Upper lobe of left lung (tissue), 6 donors: ENCODE measurements around the gene STAT5A. TPM values are rescaled to one million over a fixed set of nuclear protein-coding genes. Genes with fewer than 3 reads are reported as not detected.

Experiments used
- ATAC-seq, 2 donors: fragments of 200-7000 bp; cut with Tn5 transposase; one replicate each; pipeline ENCODE4 v1.9.1; 2022; ENCODE audit warnings: mild to moderate bottlenecking in 2 of 2, moderate library complexity in 2 of 2; ENCODE audit not compliant: low FRiP score in 2 of 2
- DNase-seq, 2 donors: peaks; one replicate each; pipeline ENCODE4 v3.0.0-alpha.2; 2019 to 2020
- H3K27ac ChIP-seq, 4 donors: fragments of 200-600 bp; sonication (generic); one replicate each; pipeline ENCODE4 v1.5.1; 2016 to 2019
- H3K27me3 ChIP-seq, 4 donors: fragments of 200-600 bp; sonication (generic); one replicate each; pipeline ENCODE4 v1.5.1; 2017 to 2019
- H3K36me3 ChIP-seq, 4 donors: fragments of 200-600 bp; sonication (generic); one replicate each; pipeline ENCODE4 v1.5.1; 2016 to 2019
- H3K4me1 ChIP-seq, 4 donors: fragments of 200-600 bp; sonication (generic); one replicate each; pipeline ENCODE4 v1.5.1; 2018 to 2019
- H3K4me3 ChIP-seq, 4 donors: fragments of 200-600 bp; sonication (generic); one replicate each; pipeline ENCODE4 v1.5.1; 2017 to 2019; ENCODE audit warnings: mild to moderate bottlenecking in 2 of 4, moderate library complexity in 1 of 4
- H3K9me3 ChIP-seq, 4 donors: fragments of 200-600 bp; sonication (generic); one replicate each; pipeline ENCODE4 v1.5.1; 2018 to 2019
- EP300 ChIP-seq, 4 donors: sonication (generic); formaldehyde crosslinking; IDR thresholded peaks; one replicate each; pipeline ENCODE4 v1.5.1; 2017; ENCODE audit warnings: antibody characterized with exemption in 4 of 4, control low read depth in 2 of 4
- POLR2A ChIP-seq, 4 donors: fragments of 450-650 bp; IDR thresholded peaks; one replicate each; pipeline ENCODE4 v1.5.1; 2016 to 2017; ENCODE audit warnings: antibody characterized with exemption in 4 of 4, mild to moderate bottlenecking in 2 of 4
- POLR2AphosphoS5 ChIP-seq, 2 donors: sonication (generic); formaldehyde crosslinking; IDR thresholded peaks; one replicate each; pipeline ENCODE4 v1.5.1; 2017; ENCODE audit warnings: antibody characterized with exemption in 2 of 2
- WGBS, 2 donors: methylation state at CpG; one replicate each; pipeline ENCODE4 v1.1.5; 2017 to 2018; 5-methylcytosine and 5-hydroxymethylcytosine counted together
- total RNA-seq, 6 donors: library from RNA; depleted of rRNA in 4 of 6; stranded (reverse); fragments of >200 nt in 4 of 6; gene quantifications; one replicate each; pipeline versions ENCODE4 v1.1.0 to v1.2.1, GENCODE V29; 2016 to 2021
- TF ChIP-seq, protein P1 (sequence below), 6 experiments: fragments of 450-650 bp in 4 of 6; fragments of 200-600 bp in 2 of 6; sonication (generic) in 2 of 6; IDR thresholded peaks; one replicate each; pipeline ENCODE4 v1.5.1; 2016 to 2019; ENCODE audit warnings: antibody characterized with exemption in 6 of 6
- donor health status: DM: no; HTN: no; CAD: no; lungs with moderate emphysema.
- donor health status: DM: no; HTN: yes; CAD: no; lungs with severe emphysema.

Gene STAT5A
- total RNA-seq, 6 donors from 2014 or later, result 33.7 to 119 (median 70.3) TPM

DNA sequence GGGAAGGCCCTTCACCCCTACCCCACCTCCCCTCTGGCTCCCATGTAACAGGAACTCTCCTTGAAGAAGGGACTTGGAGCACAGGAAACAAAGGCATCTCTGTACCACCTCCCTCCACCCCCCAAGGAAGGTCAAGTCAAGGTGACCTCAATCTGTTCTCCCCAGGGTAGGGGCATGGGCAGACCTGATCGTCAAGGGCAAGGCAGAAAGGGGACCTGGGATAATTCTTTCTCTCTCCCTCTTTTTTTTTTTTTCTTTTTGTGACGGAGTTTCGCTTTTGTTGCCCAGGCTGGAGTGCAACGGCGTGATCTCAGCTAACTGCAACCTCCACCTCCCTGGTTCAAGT lies 4.3 kb upstream of the STAT5A start:
- Histone ChIP-seq H3K27ac (peak overlapping the region; percentile 26 to 78 (median 52)), H3K36me3 (no peaks in the 10 kb centered on the region), H3K4me1 (peaks cover 25 to 42% (median 27%) of the 10 kb centered on the region in 4 donors), H3K4me3 (no peak overlapping the region), H3K27me3 (no peaks in the 10 kb centered on the region), H3K9me3 (no peaks in the 10 kb centered on the region)
- TF ChIP-seq EP300 (IDR thresholded peaks at IDR 0.05) (no peak), POLR2AphosphoS5 (IDR thresholded peaks at IDR 0.05) (no peak), POLR2A (IDR thresholded peaks at IDR 0.05) (no peak)
- TF ChIP-seq, protein P1, sequence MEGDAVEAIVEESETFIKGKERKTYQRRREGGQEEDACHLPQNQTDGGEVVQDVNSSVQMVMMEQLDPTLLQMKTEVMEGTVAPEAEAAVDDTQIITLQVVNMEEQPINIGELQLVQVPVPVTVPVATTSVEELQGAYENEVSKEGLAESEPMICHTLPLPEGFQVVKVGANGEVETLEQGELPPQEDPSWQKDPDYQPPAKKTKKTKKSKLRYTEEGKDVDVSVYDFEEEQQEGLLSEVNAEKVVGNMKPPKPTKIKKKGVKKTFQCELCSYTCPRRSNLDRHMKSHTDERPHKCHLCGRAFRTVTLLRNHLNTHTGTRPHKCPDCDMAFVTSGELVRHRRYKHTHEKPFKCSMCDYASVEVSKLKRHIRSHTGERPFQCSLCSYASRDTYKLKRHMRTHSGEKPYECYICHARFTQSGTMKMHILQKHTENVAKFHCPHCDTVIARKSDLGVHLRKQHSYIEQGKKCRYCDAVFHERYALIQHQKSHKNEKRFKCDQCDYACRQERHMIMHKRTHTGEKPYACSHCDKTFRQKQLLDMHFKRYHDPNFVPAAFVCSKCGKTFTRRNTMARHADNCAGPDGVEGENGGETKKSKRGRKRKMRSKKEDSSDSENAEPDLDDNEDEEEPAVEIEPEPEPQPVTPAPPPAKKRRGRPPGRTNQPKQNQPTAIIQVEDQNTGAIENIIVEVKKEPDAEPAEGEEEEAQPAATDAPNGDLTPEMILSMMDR (IDR thresholded peaks at IDR 0.05), result no peak
- no peak for DNase-seq
- 94 to 99% methylated on average over 5 of the region's 5 CpGs for WGBS, 2 donors
- ATAC-seq, result no peak

DNA sequence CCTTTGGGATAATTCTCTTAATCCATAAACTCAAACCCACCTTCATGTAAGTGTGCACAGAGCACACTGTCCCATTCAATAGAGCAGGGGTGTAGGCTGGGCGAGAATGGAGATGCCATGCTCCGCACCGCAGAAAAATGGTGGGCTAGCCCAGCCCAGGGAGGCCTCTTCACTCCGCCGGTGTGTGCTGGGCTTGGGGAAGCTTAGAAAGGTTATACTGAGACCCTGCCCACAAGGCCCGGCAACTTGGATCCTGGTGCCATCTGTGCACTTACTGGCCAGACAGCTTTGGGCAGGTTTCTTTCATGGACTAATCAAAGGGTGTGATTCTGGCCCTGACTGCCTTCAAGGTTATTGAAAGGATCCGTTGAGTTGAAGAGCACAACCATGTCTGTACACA lies 3.7 kb upstream of the STAT5A start:
- Histone ChIP-seq H3K4me1 (peaks cover 27 to 48% (median 32%) of the 10 kb centered on the region in 4 donors), H3K27me3 (no peaks in the 10 kb centered on the region), H3K27ac (peak overlapping the region in 1 of 4 donors; percentile 57), H3K36me3 (no peaks in the 10 kb centered on the region), H3K4me3 (no peak overlapping the region), H3K9me3 (no peaks in the 10 kb centered on the region)
- WGBS, 2 donors, result 95 to 99% methylated on average over 7 of the region's 7 CpGs
- ATAC-seq (no peak), DNase-seq (no peak)
- TF ChIP-seq POLR2A (IDR thresholded peaks at IDR 0.05) (no peak), EP300 (IDR thresholded peaks at IDR 0.05) (no peak), POLR2AphosphoS5 (IDR thresholded peaks at IDR 0.05) (no peak)
- TF ChIP-seq, protein P1 (IDR thresholded peaks at IDR 0.05), result no peak

DNA sequence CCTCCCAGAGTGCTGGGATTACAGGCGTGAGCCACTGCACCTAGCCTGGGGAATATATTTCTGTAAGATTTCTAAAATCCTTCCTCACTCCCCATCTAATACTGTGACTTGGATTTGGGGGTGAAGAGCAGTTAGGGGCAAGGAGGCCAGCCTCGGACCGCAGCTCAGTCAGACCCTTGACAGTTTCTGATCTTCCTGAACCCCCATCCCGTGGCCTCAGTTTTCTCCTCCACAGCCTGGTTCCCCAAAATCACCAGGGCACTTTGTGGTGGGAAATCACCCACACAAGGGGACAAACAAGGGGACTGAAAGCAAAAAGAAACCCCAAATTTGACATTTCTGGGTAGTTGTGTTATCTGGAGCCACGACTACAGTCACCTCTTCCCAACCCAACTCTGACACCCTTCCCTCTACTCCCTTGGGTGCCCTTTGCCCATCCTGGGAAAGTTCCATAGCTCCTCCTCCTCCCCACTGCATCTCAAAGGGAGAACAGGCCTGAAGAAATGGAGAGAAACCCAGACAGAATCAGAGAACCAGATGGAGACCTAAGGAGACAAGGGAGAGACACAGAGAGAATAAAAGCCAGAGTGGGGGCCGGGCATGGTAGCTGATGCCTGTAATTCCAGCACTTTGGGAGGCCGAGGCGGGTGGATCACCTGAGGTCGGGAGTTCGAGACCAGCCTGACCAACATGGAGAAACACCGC lies 2.8 kb upstream of the STAT5A start:
- ATAC-seq (no peak), DNase-seq (no peak)
- 94 to 95% methylated on average over 11 of the region's 11 CpGs for WGBS, 2 donors
- Histone ChIP-seq H3K9me3 (no peaks in the 10 kb centered on the region), H3K27me3 (no peaks in the 10 kb centered on the region), H3K36me3 (no peaks in the 10 kb centered on the region), H3K4me1 (peaks cover 34 to 57% (median 41%) of the 10 kb centered on the region in 4 donors), H3K4me3 (no peak overlapping the region), H3K27ac (no peak overlapping the region)
- no peak for TF ChIP-seq POLR2AphosphoS5 (IDR thresholded peaks at IDR 0.05)

DNA sequence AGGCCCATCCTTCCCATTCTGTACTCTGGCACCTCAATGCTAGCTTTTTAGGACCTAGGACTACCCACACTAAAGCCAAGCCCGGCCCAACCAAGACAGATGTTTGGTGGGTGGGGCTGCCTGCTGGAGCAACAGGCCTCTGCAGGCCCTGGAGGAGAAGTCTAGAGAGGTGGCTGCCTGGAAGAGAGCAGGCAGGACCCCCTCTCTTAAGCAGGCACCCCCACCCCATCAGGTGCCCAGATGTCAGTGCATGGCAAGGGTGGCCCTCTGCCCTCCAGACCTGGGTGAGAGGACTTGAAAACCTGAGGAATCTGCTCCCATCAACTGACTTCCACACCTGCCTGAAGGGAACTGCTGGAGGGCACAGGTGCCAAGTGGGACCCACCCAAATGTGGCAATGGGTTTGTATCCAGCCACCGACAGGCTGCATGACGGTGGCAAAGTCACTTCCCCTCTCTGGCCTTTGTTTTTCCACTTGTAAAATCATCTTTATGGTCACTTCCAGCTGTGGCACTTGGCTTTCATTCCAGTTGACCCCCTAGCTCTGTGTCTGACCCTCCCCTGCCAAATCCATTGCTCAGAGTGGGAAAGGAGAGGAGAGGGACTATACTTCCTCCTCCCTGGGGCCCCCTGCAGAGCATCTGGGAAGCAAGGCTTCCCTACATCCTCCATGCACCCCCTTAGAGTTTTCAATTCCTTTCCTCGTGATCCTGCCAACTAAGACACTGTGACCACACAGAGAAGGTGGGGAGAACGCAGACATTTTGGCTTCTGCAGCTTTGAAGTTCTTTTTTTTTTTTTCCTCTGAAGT lies 1.7 kb upstream of the STAT5A start:
- H3K36me3 ChIP-seq, result no peaks in the 10 kb centered on the region
- H3K4me3 ChIP-seq, result peak overlapping the region in 3 of 4 donors; percentile 63 to 86 (median 65)
- no peaks in the 10 kb centered on the region for H3K9me3 ChIP-seq
- WGBS, 2 donors, result 42 to 47% methylated on average over 5 of the region's 5 CpGs
- peaks cover 34 to 61% (median 41%) of the 10 kb centered on the region in 4 donors for H3K4me1 ChIP-seq
- no peaks in the 10 kb centered on the region for H3K27me3 ChIP-seq
- peak overlapping the region; percentile 89 to 94 (median 92) for H3K27ac ChIP-seq
- ATAC-seq (peak in 1 of 2 donors; percentile 30), DNase-seq (no peak)
- TF ChIP-seq POLR2A (IDR thresholded peaks at IDR 0.05) (no peak), POLR2AphosphoS5 (IDR thresholded peaks at IDR 0.05) (no peak), EP300 (IDR thresholded peaks at IDR 0.05) (no peak)
- TF ChIP-seq, protein P1 (IDR thresholded peaks at IDR 0.05), result no peak

DNA sequence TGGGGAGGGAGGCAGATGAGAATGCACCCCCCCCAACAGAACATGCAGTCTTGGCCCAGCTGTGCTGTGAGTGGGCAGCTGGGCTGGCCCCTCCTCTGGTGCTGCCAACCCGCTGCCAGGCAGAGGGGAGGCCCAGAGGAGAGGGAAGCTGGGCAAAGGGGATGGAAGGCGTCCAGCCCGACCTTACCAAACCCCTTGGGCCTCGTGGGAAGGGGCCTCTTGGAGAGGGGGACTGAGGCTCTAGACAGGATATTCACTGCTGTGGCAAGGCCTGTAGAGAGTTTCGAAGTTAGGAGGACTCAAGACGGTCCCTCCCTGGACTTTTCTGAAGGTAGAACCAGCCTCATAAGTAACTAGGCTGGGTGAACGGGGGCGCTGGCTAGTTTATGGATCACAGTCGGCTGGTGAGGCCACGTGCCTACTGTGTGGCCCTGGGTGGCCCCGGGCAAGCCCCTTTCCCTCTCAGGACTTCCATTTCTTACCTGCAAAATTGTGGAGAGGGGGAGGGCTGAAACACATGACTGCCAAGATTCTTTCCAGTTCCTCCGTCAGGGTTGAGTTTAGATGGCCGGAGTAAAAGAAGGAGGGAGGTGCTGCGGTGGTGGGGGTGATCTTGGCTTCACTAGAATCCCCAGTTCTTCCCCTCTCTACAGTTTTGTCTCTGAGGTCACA lies 857 bp upstream of the STAT5A start:
- peak overlapping the region; percentile 49 to 86 (median 64) for H3K4me3 ChIP-seq
- ATAC-seq (peak; percentile 58), DNase-seq (peak in 1 of 2 donors; percentile 66)
- H3K27ac ChIP-seq, result peak overlapping the region; percentile 89 to 94 (median 92)
- H3K27me3 ChIP-seq, result no peaks in the 10 kb centered on the region
- no peaks in the 10 kb centered on the region for H3K9me3 ChIP-seq
- TF ChIP-seq EP300 (IDR thresholded peaks at IDR 0.05) (no peak), POLR2AphosphoS5 (IDR thresholded peaks at IDR 0.05) (peak; percentile 27 to 61), POLR2A (IDR thresholded peaks at IDR 0.05) (peak in 2 of 4 donors; percentile 2 to 69)
- TF ChIP-seq, protein P1 (IDR thresholded peaks at IDR 0.05), result no peak
- WGBS, 2 donors, result 10 to 18% methylated on average over 9 to 14 of the region's 14 CpGs
- H3K36me3 ChIP-seq, result peaks cover 0 to 7% (median 0%) of the 10 kb centered on the region in 4 donors
- H3K4me1 ChIP-seq, result peaks cover 34 to 64% (median 41%) of the 10 kb centered on the region in 4 donors
